Measurements from ENCODE around the gene BAAT.

Gene BAAT

DNA sequence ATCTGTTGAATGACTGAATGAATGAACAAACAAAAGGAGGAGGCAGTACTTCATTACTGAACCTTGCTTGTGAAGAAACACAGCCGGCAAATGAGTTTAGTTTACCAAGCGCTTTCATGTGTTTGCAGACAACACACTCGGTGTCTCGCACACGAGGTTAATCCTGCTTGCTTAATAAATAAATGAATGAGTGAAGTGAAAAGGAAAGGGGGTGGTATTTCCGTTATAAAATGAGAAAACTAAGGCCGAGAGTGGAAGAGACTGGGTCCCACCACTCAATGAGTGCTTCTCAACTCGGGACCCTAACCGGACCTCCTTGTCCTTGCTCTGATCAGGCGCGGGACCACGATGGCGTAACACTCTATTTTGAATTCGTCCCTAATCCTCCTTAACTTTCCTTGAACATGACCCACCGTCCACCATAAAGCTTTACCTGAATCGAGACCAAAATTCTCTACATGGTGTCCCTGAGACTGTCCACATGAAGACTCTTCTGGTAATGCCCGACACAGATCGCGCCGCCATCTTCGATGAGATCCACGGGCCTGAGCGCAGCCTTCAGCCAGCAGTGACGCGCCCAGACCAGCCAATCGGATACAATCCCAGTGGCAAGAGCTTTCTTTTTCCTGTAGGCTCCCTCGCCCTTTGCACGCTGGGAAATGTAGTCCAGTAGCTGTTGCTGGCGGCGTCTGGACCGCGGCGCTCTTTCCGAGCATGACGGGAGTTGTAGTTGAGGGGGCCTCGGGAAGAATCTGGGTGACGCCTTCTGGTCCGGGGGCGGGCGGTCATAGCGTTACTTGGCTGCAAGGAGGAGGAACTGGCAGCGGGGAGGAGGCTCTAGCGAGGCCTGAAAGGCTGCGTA, 13.5 kb upstream of the BAAT start, which contains the start of the genes MRPL50 and ZNF189:
Gene MRPL50 (minus strand): TSS at position 551 of the 862 bp plus-strand sequence. CDS start 26 bp downstream, at position 525.
Gene ZNF189 (plus strand): TSS at position 784 of the 862 bp plus-strand sequence. CDS start 306 bp downstream, outside the sequence.
- peak; percentile 95 for DNase-seq

DNA sequence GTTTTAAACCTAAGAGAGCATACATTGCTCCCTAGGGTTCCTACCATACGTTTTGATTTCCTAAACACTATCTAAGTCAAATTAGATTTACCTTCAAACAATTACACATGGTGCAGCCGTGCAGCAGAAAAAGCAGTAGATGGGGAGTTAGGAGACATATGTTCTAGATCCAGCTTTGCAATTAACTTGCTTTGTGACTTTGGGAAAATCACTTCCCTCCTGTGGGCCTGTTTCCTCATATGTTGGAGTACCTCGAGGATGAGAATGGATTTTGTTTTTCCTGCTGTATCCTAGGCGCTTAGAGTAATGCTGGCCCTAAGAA, 12.9 kb upstream of the BAAT start:
- no peak for DNase-seq

DNA sequence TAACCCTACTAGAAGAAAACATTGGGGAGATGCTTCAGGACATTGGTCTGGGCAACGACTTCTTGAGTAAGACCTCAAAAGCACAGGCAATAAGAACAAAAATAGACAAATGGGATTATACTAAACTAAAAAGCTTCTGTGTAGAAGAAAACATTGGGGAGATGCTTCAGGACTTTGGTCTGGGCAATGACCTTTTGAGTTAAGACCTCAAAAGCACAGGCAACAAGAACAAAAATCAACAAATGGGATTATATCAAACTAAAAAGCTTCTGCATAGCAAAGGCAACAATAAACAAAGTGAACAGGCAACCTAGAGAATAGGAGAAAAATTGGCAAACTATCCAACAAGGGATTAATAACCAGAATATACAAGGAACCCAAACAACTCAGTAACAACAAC, 9.9 kb upstream of the BAAT start:
- no peak for DNase-seq

DNA sequence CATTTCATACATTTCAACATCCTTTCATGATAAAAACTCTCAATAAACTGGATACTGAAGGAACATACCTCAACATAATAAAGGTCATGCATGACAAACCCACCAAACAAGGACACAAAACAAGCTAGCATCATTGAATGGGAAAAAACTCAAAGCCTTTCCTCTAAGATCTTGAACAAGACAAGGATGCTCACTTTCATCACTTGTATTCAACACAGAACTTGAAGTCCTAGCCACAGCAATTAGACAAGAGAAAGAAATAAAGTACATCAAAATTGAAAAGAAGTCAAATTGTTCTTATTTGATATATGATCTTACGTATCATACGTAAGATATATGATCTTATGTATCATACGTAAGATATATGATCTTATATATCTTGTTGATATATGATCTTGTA, 8.3 kb upstream of the BAAT start:
- DNase-seq = no peak

DNA sequence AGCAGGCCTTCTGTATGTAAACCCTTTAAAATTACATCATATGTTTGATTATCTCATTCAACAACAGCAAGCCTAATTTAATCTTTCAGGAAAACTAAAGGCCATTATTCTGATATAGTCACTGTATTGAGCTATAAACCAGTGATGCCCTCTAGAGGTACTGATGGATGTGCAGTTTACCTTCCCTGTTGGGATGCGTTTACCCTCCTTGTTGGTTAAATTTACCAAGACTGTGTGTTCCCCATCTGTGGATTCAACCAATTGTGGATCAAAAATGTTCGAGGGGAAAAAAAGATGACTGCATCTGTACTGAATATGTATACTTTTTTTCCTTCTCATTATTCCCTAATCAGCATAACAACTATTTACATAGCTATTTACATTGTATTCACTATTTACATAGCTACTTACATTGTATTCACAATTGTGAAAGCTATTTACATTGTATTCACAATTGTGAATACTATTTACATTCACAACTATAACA, 3.7 kb upstream of the BAAT start:
- peak; percentile 38 for DNase-seq

DNA sequence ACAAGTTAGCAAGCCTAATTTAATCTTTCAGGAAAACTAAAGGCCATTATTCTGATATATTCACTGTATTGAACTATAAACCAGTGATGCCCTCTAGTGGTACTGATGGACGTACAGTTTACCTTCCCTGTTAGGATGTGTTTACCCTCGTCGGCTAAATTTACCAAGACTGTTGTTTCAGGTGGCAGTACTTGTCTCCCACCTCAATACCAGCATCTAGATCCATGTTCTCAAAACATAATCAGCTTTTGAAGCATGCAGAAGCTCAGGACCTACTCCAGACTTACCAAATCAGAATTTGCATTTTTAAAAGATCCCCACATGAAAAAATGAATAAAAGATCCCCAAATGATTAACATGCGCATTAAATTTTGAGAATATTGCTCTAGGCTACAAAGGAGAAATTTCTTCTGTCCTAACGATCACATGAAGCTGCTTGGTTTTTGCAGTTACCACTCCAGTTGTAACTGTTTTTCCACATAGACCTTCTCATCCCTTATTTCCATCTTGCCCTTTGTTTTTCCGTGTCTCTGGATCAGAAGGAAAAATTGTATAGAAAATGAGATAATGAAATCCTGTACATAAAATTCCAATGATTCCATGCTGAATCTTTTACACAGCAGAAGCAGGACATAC, 3.2 kb upstream of the BAAT start:
- DNase-seq = peak; percentile 55

DNA sequence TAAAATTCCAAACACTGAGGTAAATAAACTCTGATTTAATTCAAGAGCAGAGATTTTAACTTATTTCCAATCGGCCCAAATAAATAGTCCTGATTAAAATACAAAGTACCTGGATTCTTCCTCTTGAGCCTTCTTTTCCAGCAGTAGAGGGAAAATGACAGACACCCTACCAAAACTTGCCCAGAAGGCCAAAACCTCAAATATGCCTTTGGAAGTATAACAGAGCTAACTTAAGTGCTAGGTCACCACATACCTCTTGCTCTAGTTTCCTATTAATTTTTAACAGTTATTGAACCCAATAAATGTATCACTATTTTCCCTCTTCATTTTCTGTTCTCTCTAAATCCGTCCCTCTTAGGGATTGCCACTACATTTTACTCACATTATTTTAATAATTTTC, 1.4 kb downstream of the BAAT start:
- DNase-seq = no peak

DNA sequence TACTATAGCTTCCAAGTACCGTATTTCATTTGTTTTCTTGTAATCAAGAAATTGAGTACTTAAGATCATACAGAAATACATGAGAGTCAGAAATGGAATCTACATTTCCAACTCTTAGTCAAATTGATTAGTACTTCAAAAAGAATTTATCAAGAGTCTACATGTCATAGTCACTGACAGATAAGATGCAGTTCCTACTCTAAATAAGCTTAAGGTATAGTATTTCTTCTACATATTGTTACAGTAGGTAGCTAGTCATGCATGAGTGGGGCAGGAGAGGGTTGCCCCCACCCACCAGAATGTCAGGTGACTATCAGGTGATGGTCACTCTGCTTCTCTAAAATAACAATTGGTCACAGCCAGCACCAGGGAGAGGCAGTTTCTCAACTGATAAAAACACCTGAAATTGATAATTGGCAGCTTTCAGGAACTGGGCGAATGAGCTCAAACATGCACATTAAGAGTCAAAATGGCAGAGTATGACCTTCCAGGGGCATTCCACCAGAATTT, 2.9 kb downstream of the BAAT start:
- no peak for DNase-seq

DNA sequence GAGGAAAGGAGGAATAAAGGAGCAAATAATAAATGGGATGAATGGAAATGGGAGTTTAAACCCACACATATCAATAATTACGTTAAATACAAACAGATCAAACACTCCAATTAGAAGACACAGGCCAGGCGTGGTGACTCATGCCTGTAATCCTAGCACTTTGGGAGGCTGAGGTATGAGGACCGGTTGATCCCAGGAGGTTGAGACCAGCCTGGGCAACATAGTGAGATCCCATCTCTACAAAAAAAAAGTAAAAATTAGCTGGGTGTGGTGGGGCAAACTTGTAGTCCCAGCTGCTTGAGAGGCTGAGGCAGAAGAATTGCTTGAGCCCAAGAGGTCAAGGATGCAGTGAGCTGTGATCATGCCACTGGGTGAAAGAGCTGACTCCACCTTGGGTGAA, 3.7 kb downstream of the BAAT start:
- no peak for DNase-seq

DNA sequence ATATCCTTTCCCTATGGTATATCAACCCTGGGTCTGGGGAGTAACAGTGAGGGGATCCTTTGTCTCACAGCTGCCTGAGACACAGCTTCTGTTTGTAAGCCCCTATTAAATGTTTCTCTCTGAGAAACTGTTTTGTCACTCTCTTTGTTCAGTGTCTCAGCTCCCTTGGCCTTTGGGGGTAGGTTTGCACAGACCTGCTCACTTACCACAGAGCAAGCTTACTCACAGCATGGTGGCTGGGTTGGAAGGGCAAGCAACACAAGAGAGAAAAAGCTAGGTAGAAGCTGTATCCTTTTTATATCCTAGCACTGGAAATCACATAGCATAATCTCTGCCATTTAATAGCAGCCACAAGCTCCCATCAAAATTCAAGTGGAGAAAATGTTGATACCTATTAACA, 4.5 kb downstream of the BAAT start:
- no peak for DNase-seq

DNA sequence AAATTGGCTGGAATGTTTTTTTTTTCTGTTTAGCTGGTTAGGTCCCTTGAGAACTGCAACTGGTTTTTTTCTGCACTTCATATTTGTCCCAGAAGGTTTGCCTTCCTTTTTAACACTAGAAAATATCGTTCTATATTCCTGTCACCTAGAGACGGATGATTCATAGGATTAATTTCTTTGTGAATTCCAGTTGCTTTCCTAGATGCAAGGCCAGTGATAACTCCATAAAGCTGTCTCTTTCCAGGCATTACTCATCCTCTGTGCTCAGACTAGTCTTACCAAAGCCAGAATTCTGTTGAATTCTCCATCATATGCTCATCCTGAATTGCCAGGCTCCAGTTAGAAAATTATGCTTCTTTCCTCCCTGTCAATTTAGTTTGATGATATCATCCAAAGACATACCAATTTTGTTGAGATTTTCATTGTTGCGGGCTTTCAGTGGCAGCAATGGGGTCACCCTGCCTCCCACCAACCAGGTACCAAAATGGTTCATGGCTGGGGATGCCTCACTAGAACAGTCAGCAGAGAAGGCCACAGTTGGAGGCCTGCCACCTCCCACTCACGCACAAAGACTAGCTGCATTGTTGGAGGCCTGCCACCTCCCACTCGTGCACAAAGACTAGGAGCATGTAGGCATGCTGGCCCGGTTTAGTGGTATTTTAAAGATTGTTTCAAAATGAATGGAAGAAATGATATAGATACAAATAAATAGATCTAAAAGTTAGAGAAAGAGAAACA, 8.5 kb downstream of the BAAT start:
- no peak for DNase-seq

DNA sequence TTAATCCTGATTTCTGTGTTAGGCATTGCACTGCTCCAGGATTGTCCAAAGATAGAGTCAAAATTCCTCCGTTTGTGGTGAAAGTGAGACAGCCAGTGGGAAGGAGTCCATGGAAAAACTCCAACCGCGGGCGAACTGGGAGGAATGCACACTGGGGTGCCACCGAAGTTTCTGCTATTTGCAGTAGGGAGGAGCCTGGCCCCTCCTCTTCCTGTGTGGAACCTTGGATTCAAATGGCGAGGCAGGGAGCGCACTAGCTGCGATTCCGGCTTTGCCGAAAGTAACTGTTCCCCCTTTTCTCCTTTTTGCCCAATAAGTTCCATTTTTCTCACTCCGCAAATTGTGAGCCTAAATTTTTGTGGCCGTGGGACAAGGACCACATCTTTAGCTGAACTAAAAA, 9.3 kb downstream of the BAAT start:
- no peak for DNase-seq

DNA sequence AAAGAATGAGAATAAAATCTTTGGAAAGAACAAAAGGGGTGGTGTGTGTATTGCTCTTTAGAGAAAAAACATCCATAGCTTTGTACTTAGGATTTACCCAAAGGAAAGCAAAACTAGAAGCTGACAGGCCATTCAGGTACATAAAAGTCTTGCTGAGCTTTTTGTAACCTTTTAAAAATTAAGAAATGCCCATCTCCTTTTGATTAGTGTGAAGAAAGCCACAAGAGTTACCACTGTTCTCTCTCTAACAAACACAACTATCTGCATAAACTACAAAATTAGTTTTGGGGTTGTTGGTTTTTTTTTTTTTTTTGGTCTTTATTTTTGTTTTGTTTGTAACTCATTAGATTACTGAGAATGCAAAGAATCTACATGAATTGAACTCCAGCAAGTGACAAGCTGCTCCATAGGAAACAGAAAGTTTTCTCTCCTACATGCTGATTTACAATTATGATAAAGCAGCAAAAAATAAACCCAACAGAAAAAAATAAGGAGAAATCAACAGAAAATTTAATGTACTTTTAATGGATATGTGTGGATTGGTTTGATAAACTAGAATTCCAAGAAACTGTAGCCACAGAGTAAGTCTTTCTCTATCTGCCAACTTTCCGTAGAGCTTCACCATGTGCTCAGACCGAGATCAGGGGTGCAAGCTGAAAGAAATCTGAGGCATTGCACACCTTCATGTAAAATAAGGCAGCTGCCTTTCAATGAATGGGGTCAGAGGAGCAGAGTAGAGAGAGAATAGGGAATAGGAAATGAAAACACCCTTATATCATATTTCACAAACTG, 12.3 kb downstream of the BAAT start:
- DNase-seq = no peak

DNA sequence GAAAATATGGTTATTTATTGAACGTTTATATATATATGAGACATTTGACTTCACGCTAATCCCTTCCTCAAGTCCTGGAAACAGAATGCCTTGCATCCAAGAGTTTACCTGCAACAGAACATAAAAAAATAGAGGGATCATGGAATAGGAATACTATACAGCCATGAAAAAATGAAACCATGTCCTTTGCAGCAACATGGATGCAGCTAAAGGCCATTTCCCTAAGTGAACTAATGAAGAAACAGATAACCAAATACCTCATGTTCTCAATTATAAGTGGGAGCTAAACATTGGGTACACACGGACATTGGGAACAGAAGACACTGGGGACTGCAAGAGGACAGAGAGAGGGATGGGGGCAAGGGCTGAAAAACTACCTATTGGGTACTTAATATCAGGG, 13.0 kb downstream of the BAAT start:
- DNase-seq = no peak

DNA sequence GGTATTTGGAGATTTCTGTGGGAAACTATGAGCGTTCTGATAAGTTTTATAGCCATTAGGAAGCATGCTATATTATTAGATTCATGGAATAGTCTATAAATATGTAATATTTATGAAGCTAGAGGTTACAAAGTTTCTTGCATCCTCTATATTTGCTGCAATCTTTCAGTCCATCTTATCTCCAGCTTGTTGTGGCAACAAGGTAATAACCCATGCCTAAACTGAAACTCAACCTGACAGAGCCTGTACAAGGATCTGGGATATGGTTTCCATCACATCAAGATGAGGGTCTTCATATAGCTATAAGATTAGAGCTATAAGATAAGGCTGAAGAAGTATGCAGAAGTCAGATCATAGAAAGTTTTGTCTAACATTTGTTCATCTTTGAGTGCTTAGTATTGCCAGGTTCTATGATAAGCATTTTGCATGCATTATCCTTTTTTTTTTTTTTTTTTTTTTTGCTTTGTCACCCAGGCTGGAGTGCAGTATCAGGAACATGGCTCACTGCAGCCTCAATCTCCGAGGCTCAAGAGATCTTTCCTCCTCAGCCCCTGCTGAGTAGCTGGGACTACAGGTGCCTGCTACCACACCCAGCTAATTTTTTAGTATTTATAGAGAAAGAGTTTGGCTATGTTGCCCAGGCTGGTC, 14.8 kb downstream of the BAAT start:
- no peak for DNase-seq

DNA sequence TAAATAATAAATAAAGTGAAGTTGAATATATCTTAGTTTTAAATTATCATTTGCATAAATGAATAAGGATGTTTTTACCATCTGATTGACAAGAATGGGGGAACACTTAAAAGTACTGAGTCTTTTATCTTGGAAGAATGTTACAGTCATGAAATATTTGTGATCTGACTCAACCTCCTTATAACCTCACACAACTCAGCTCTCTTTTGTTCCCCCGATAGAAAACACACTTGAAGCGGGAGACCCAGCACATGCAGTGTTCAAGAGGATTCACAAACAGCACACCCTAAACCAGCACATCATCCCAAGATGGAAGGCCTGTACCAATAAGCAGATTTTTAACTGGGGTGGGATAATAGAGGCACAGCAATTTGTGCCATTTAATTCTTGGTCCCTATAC, 15.5 kb downstream of the BAAT start:
- no peak for DNase-seq

DNA sequence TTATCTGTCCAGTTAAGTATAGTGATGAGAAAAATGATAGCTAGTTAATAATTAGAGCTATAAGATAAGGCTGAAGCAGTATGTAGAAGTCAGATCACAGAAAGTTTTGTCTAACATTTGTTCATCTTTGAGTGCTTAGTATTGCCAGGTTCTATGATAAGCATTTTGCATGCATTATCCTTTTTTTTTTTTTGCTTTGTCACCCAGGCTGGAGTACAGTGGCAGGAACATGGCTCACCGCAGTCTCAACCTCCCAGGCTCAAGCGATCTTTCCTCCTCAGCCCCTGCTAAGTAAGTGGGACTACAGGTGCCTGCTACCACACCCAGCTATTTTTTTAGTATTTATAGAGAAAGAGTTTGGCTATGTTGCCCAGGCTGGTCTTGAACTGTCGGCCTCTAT, 17.5 kb downstream of the BAAT start:
- no peak for DNase-seq

DNA sequence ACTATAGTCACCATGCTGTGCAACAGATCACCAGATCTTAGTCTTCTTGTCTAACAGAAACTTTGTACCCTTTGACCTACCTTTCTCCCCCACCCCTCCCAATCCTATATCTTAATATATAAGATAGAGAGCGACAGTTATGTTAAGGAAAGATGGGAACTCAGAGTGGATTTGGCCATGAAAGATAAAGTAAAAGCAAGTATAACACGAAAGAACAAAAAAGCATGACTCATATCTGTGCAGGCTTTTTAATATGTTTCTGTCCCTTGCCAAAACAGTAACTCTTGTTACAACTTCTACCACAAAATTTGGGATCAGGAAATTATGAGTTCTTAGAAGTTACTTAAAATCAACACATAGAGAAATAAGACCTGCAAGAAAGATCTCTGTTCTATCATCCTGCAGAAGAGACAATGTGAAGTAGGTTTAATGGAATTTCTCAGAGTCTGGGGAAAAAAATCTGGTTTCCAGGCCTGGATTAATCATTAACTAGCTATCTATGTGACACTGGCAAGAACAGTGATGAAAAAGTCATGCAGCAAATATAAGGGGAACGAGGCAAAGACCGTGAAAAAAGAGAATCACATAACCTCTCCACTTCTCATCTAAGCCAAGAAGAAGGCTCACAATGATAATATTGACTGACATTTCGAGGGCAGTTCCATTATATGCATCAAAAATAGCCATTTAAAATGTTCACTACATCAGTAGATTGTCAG, 18.6 kb downstream of the BAAT start:
- DNase-seq = no peak

DNA sequence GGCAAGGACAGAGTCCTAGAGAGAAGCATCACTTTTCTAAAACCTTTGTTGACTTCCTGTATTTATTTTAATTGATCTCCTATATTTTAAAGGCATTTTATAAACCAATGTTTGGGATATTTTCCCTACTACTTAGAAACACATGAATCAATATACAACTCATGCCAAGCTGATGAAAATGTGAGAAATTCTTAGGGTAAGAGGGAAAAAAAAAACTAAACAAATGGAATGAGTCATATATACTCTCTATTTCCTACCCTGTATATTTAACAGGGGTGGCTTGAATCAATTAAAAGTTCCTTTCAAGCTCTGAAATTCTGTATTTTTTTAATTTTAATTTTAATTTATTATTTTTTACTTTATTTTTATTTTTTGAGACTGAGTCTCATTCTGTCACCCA, 19.6 kb downstream of the BAAT start:
- no peak for DNase-seq

DNA sequence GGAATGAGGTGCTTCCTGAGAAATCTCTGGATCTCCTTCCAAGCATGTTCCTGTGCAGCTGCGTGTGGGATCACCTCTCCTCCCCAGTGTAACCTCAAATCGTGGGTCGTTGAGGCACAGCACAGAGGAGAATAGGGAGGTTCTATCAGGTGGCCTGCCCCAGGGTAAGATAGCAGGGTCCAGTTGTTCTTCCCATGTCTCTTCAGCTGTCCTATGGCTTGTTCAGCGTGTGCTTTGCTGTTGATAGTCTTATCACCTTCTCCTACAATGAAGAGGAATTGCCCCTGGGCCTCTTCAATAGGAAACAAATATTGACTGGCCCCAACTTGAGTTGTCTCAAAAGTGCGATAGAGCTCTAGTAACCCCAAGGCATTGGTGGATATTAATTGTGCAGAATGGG, 22.4 kb downstream of the BAAT start:
- DNase-seq = no peak

DNA sequence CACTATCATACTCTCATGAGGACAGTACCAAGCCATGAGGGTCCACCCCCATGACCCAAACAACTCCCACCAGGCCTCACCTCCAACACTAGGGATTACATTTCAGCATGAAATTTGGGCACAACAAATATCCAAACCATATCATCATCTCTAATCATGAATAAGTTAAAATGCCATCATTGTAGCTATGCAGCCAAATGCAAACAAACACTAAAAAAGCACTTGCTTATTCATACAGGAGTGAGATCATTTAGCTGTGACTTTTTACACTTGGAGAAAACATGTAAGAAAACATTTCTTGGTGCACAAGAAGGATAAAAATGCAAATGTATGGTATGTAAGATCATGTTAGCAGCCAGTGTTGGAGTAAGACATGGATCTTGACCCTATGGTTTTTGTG, 24.2 kb downstream of the BAAT start:
- DNase-seq = no peak
